GM23338 (cell line): ENCODE measurements around the gene SNTG2. TPM values are rescaled to one million over a fixed set of nuclear protein-coding genes. Genes with fewer than 3 reads are reported as not detected.

ENCODE experiments used
- ATAC-seq: fragments of 200-7000 bp; cut with Tn5 transposase; 3 replicates; pipeline ENCODE4 v1.9.1; 2020
- DNase-seq: peaks from one replicate; pipeline ENCODE4 v3.0.0-alpha.2; 2015; ENCODE audit warnings: low spot score
- H2AFZ ChIP-seq: fragments of 200-600 bp; sonication (generic); 2 replicates; pipeline ENCODE4 v1.8.0; 2016; ENCODE audit warnings: antibody characterized with exemption, mild to moderate bottlenecking, moderate library complexity
- H3F3A ChIP-seq: fragments of 200-600 bp; sonication (generic); replicated peaks from 2 replicates; pipeline ENCODE4 v1.8.0; 2017; ENCODE audit warnings: antibody characterized with exemption, mixed run types, low read depth
- H3K27ac ChIP-seq: fragments of 200-600 bp; sonication (generic); 2 replicates; pipeline ENCODE4 v1.6.1; 2016; ENCODE audit warnings: low read depth
- H3K27me3 ChIP-seq: fragments of 200-600 bp; sonication (generic); 2 replicates; pipeline ENCODE4 v1.8.0; 2016; ENCODE audit warnings: mild to moderate bottlenecking, mixed run types, moderate library complexity; ENCODE audit not compliant: insufficient read depth
- H3K36me3 ChIP-seq: fragments of 200-600 bp; sonication (generic); 2 replicates; pipeline ENCODE4 v1.8.0; 2016; ENCODE audit warnings: mild to moderate bottlenecking; ENCODE audit not compliant: insufficient read depth
- H3K4me1 ChIP-seq: fragments of 200-600 bp; sonication (generic); 2 replicates; pipeline ENCODE4 v1.8.0; 2016; ENCODE audit warnings: mild to moderate bottlenecking, moderate library complexity; ENCODE audit not compliant: insufficient read depth
- H3K4me2 ChIP-seq: fragments of 200-600 bp; sonication (generic); 2 replicates; pipeline ENCODE4 v1.7.1; 2017; ENCODE audit warnings: mixed run types
- H3K4me3 ChIP-seq: fragments of 200-600 bp; sonication (generic); 2 replicates; pipeline ENCODE4 v1.6.1; 2016; ENCODE audit warnings: mixed run types
- H3K79me2 ChIP-seq: fragments of 200-600 bp; sonication (generic); replicated peaks from 2 replicates; pipeline ENCODE4 v1.8.0; 2017; ENCODE audit warnings: mild to moderate bottlenecking; ENCODE audit not compliant: insufficient read depth
- H3K9me2 ChIP-seq: fragments of 200-600 bp; sonication (generic); 2 replicates; pipeline ENCODE4 v1.8.0; 2017; ENCODE audit not compliant: insufficient read depth
- H4K20me1 ChIP-seq: fragments of 200-600 bp; sonication (generic); replicated peaks from 2 replicates; pipeline ENCODE4 v1.8.0; 2017; ENCODE audit warnings: mild to moderate bottlenecking; ENCODE audit not compliant: insufficient read depth
- H3K27ac Mint-ChIP-seq: 2 replicates; pipeline ENCODE4 v1.8.0; 2020; ENCODE audit warnings: inconsistent platforms, mild to moderate bottlenecking, moderate library complexity, mixed read lengths
- H3K27me3 Mint-ChIP-seq: 3 replicates; pipeline ENCODE4 v1.8.0; 2022; ENCODE audit warnings: low read depth, mild to moderate bottlenecking, moderate library complexity, mixed read lengths, inconsistent platforms; ENCODE audit not compliant: insufficient read depth, poor library complexity
- H3K36me3 Mint-ChIP-seq: 3 replicates; pipeline ENCODE4 v1.8.0; 2021; ENCODE audit warnings: low read depth, mild to moderate bottlenecking, inconsistent platforms, moderate library complexity, mixed read lengths
- H3K4me1 Mint-ChIP-seq: 3 replicates; pipeline ENCODE4 v1.8.0; 2020; ENCODE audit warnings: mild to moderate bottlenecking, inconsistent platforms, mixed read lengths
- H3K4me3 Mint-ChIP-seq: 3 replicates; pipeline ENCODE4 v1.8.0; 2021; ENCODE audit warnings: moderate library complexity, mild to moderate bottlenecking, inconsistent platforms, mixed read lengths
- H3K9me3 Mint-ChIP-seq: 3 replicates; pipeline ENCODE4 v1.8.0; 2020; ENCODE audit warnings: moderate library complexity, mild to moderate bottlenecking, inconsistent platforms, mixed read lengths
- CREB1 ChIP-seq: fragments of 250-450 bp; sonication (Bioruptor Pico); IDR thresholded peaks from 2 replicates; pipeline ENCODE4 v1.5.0; 2020; ENCODE audit warnings: low read depth, mild to moderate bottlenecking, moderate library complexity
- EZH2 ChIP-seq: fragments of 200-600 bp; sonication (generic); IDR thresholded peaks from one replicate; pipeline ENCODE4 v1.8.0; 2017; ENCODE audit warnings: antibody characterized with exemption, mild to moderate bottlenecking, low read depth; ENCODE audit not compliant: unreplicated experiment
- EZH2phosphoT487 ChIP-seq: fragments of 200-600 bp; sonication (generic); IDR thresholded peaks from one replicate; pipeline ENCODE4 v1.8.1; 2018; ENCODE audit warnings: antibody characterized with exemption; ENCODE audit not compliant: unreplicated experiment
- JUNB ChIP-seq: IDR thresholded peaks from one replicate; pipeline ENCODE4 v1.6.1; 2016; ENCODE audit warnings: antibody characterized with exemption; ENCODE audit not compliant: unreplicated experiment
- NANOG ChIP-seq: IDR thresholded peaks from 2 replicates; pipeline ENCODE4 v1.6.1; 2016; ENCODE audit warnings: antibody characterized with exemption, borderline replicate concordance
- POLR2AphosphoS5 ChIP-seq: IDR thresholded peaks from 2 replicates; pipeline ENCODE4 v1.6.1; 2016; ENCODE audit warnings: antibody characterized with exemption, low read depth
- STAT1 ChIP-seq: IDR thresholded peaks from one replicate; pipeline ENCODE4 v1.6.1; 2016; ENCODE audit warnings: antibody characterized with exemption; ENCODE audit not compliant: unreplicated experiment
- ZNF114 ChIP-seq: fragments of 250-450 bp; sonication (Bioruptor Pico); IDR thresholded peaks from 2 replicates; pipeline ENCODE4 v1.5.0; 2020; ENCODE audit warnings: mild to moderate bottlenecking, moderate library complexity
- ZNF331 ChIP-seq: fragments of 250-450 bp; sonication (Bioruptor Pico); IDR thresholded peaks from 2 replicates; pipeline ENCODE4 v1.5.0; 2020; ENCODE audit warnings: low read depth, mild to moderate bottlenecking, moderate library complexity
- polyA plus RNA-seq: library from polyadenylated mRNA; unstranded; fragments of >200 nt; fragmentation: Nextera tagmentation; extraction: Ambion mirVana; gene quantifications from 2 replicates; pipeline ENCODE4 v1.2.1, GENCODE V29; 2016
- total RNA-seq: library from RNA; depleted of rRNA; stranded (reverse); fragments of >200 nt; shearing (Covaris generic); gene quantifications from 2 replicates; pipeline ENCODE4 v1.2.3, GENCODE V29; 2014
- TF ChIP-seq, protein P1 (sequence below): IDR thresholded peaks from 2 replicates; pipeline ENCODE4 v1.6.1; 2016; ENCODE audit warnings: antibody characterized with exemption
- TF ChIP-seq, protein P2 (sequence below): IDR thresholded peaks from one replicate; pipeline ENCODE4 v1.6.1; 2018; ENCODE audit warnings: antibody characterized with exemption; ENCODE audit not compliant: unreplicated experiment
- TF ChIP-seq, protein P3 (sequence below): fragments of 250-450 bp; sonication (Bioruptor Pico); IDR thresholded peaks from 2 replicates; pipeline ENCODE4 v1.5.0; 2020; ENCODE audit warnings: mild to moderate bottlenecking, moderate library complexity
- TF ChIP-seq, protein P4 (sequence below), 2 experiments: fragments of 200-600 bp in 1 of 2; sonication (generic) in 1 of 2; conservative IDR thresholded peaks; 2 replicates each; pipeline versions ENCODE4 v1.5.1 to v1.6.1; 2016 to 2017; ENCODE audit warnings: antibody characterized with exemption in 2 of 2, low read depth in 2 of 2, mild to moderate bottlenecking in 2 of 2, moderate library complexity in 1 of 2

The SNTG2 gene
- total and polyA plus RNA-seq, 2 experiments from 2014 or later: 27.5 to 60.4 TPM

DNA sequence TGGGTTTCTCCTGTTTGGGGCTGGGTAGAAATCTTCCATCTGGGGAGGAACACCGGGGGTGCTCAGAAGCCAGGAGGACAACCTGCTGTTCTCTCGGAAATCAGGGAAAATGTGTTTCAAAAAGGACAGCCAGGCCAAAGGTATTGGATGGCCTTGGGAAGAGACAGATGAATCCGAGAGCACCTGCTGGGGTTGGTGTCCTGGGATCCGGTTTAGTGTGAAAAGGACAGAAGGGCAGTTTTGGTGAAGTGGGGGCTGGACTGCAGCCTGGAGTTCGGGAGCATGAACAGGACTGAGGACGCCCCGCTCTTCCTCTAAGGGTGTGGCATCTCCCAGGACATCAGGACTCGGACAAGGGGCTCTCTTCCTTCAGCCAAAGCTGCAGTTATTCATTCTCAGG, 24.9 kb upstream of the SNTG2 start:
- Histone ChIP-seq H2AFZ (no peak overlapping the region), H4K20me1 (no peaks in the 10 kb centered on the region), H3K79me2 (no peaks in the 10 kb centered on the region), H3F3A (peaks cover 15% of the 10 kb centered on the region), H3K36me3 (no peaks in the 10 kb centered on the region), H3K4me2 (peak overlapping the region; percentile 4), H3K27me3 (peaks cover 13% of the 10 kb centered on the region; the same call in 1 of the 2 replicates), H3K4me3 (no peak overlapping the region), H3K27ac (peak overlapping the region; percentile 11; the same call in 1 of the 2 replicates), H3K4me1 (peaks cover 29% of the 10 kb centered on the region), H3K9me2 (0 out of 2 replicates have a peak, but pooled peaks cover 4% of the 10 kb centered on the region)
- H3K4me3 Mint-ChIP-seq: no peak overlapping the region
- TF ChIP-seq, protein P1, sequence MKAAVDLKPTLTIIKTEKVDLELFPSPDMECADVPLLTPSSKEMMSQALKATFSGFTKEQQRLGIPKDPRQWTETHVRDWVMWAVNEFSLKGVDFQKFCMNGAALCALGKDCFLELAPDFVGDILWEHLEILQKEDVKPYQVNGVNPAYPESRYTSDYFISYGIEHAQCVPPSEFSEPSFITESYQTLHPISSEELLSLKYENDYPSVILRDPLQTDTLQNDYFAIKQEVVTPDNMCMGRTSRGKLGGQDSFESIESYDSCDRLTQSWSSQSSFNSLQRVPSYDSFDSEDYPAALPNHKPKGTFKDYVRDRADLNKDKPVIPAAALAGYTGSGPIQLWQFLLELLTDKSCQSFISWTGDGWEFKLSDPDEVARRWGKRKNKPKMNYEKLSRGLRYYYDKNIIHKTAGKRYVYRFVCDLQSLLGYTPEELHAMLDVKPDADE: no peak
- TF ChIP-seq, protein P2, sequence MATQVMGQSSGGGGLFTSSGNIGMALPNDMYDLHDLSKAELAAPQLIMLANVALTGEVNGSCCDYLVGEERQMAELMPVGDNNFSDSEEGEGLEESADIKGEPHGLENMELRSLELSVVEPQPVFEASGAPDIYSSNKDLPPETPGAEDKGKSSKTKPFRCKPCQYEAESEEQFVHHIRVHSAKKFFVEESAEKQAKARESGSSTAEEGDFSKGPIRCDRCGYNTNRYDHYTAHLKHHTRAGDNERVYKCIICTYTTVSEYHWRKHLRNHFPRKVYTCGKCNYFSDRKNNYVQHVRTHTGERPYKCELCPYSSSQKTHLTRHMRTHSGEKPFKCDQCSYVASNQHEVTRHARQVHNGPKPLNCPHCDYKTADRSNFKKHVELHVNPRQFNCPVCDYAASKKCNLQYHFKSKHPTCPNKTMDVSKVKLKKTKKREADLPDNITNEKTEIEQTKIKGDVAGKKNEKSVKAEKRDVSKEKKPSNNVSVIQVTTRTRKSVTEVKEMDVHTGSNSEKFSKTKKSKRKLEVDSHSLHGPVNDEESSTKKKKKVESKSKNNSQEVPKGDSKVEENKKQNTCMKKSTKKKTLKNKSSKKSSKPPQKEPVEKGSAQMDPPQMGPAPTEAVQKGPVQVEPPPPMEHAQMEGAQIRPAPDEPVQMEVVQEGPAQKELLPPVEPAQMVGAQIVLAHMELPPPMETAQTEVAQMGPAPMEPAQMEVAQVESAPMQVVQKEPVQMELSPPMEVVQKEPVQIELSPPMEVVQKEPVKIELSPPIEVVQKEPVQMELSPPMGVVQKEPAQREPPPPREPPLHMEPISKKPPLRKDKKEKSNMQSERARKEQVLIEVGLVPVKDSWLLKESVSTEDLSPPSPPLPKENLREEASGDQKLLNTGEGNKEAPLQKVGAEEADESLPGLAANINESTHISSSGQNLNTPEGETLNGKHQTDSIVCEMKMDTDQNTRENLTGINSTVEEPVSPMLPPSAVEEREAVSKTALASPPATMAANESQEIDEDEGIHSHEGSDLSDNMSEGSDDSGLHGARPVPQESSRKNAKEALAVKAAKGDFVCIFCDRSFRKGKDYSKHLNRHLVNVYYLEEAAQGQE: no peak
- TF ChIP-seq POLR2AphosphoS5: no peak
- TF ChIP-seq JUNB: no peak
- TF ChIP-seq, protein P3, sequence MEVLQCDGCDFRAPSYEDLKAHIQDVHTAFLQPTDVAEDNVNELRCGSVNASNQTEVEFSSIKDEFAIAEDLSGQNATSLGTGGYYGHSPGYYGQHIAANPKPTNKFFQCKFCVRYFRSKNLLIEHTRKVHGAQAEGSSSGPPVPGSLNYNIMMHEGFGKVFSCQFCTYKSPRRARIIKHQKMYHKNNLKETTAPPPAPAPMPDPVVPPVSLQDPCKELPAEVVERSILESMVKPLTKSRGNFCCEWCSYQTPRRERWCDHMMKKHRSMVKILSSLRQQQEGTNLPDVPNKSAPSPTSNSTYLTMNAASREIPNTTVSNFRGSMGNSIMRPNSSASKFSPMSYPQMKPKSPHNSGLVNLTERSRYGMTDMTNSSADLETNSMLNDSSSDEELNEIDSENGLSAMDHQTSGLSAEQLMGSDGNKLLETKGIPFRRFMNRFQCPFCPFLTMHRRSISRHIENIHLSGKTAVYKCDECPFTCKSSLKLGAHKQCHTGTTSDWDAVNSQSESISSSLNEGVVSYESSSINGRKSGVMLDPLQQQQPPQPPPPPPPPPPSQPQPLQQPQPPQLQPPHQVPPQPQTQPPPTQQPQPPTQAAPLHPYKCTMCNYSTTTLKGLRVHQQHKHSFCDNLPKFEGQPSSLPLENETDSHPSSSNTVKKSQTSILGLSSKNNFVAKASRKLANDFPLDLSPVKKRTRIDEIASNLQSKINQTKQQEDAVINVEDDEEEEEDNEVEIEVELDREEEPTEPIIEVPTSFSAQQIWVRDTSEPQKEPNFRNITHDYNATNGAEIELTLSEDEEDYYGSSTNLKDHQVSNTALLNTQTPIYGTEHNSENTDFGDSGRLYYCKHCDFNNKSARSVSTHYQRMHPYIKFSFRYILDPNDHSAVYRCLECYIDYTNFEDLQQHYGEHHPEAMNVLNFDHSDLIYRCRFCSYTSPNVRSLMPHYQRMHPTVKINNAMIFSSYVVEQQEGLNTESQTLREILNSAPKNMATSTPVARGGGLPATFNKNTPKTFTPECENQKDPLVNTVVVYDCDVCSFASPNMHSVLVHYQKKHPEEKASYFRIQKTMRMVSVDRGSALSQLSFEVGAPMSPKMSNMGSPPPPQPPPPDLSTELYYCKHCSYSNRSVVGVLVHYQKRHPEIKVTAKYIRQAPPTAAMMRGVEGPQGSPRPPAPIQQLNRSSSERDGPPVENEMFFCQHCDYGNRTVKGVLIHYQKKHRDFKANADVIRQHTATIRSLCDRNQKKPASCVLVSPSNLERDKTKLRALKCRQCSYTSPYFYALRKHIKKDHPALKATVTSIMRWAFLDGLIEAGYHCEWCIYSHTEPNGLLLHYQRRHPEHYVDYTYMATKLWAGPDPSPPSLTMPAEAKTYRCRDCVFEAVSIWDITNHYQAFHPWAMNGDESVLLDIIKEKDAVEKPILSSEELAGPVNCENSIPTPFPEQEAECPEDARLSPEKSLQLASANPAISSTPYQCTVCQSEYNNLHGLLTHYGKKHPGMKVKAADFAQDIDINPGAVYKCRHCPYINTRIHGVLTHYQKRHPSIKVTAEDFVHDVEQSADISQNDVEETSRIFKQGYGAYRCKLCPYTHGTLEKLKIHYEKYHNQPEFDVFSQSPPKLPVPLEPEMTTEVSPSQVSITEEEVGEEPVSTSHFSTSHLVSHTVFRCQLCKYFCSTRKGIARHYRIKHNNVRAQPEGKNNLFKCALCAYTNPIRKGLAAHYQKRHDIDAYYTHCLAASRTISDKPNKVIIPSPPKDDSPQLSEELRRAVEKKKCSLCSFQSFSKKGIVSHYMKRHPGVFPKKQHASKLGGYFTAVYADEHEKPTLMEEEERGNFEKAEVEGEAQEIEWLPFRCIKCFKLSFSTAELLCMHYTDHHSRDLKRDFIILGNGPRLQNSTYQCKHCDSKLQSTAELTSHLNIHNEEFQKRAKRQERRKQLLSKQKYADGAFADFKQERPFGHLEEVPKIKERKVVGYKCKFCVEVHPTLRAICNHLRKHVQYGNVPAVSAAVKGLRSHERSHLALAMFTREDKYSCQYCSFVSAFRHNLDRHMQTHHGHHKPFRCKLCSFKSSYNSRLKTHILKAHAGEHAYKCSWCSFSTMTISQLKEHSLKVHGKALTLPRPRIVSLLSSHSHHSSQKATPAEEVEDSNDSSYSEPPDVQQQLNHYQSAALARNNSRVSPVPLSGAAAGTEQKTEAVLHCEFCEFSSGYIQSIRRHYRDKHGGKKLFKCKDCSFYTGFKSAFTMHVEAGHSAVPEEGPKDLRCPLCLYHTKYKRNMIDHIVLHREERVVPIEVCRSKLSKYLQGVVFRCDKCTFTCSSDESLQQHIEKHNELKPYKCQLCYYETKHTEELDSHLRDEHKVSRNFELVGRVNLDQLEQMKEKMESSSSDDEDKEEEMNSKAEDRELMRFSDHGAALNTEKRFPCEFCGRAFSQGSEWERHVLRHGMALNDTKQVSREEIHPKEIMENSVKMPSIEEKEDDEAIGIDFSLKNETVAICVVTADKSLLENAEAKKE: no peak
- TF ChIP-seq EZH2phosphoT487: no peak
- no peak for TF ChIP-seq ZNF331 (CRISPR knock-in tag)
- no peak for TF ChIP-seq CREB1 (CRISPR knock-in tag)
- TF ChIP-seq, protein P4, sequence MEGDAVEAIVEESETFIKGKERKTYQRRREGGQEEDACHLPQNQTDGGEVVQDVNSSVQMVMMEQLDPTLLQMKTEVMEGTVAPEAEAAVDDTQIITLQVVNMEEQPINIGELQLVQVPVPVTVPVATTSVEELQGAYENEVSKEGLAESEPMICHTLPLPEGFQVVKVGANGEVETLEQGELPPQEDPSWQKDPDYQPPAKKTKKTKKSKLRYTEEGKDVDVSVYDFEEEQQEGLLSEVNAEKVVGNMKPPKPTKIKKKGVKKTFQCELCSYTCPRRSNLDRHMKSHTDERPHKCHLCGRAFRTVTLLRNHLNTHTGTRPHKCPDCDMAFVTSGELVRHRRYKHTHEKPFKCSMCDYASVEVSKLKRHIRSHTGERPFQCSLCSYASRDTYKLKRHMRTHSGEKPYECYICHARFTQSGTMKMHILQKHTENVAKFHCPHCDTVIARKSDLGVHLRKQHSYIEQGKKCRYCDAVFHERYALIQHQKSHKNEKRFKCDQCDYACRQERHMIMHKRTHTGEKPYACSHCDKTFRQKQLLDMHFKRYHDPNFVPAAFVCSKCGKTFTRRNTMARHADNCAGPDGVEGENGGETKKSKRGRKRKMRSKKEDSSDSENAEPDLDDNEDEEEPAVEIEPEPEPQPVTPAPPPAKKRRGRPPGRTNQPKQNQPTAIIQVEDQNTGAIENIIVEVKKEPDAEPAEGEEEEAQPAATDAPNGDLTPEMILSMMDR (conservative IDR thresholded peaks at IDR 0.05; ENCODE audit: low read depth in 2 of 2): no peak
- no peak for TF ChIP-seq STAT1
- TF ChIP-seq EZH2: no peak
- TF ChIP-seq NANOG: no peak
- no peak for TF ChIP-seq ZNF114
- H3K36me3 Mint-ChIP-seq: peaks cover 17% of the 10 kb centered on the region
- DNase-seq (no peak), ATAC-seq (no peak)
- peaks cover 21% of the 10 kb centered on the region for H3K9me3 Mint-ChIP-seq
- peak overlapping the region; percentile 57 for H3K27ac Mint-ChIP-seq
- peaks cover 27% of the 10 kb centered on the region for H3K27me3 Mint-ChIP-seq
- H3K4me1 Mint-ChIP-seq: peaks cover 33% of the 10 kb centered on the region
